GM12878 (cell line): ENCODE data around the gene MACROD2. TPM values are rescaled to one million over a fixed set of nuclear protein-coding genes. Genes with fewer than 3 reads are reported as not detected.

Source experiments
- ATAC-seq: fragments of 200-7000 bp; cut with Tn5 transposase; 3 replicates; pipeline ENCODE4 v1.9.1; 2020; ENCODE audit warnings: mild to moderate bottlenecking, moderate library complexity
- BruUV-seq: library from RNA; stranded (reverse); fragments of 400-500 nt; replicated peaks from 2 replicates; lab custom pipeline; 2021; lab: Mats Ljungman, UMichigan
- CTCF ChIA-PET: fragments of 300-600 bp; sonication (Branson Sonifier 250); formaldehyde crosslinking; extraction: SDS; loops from one replicate; lab custom pipeline; 2021; ENCODE audit warnings: inconsistent platforms; lab: Yijun Ruan, JAX
- POLR2A ChIA-PET: fragments of 350-600 bp; formaldehyde crosslinking; extraction: SDS; loops from one replicate; lab custom pipeline; 2021; ENCODE audit warnings: inconsistent platforms; lab: Charles Lee
- RAD21 ChIA-PET: fragments of 300-600 bp; sonication (Branson Sonifier 250); formaldehyde crosslinking; loops from one replicate; lab custom pipeline; 2023; ENCODE audit warnings: antibody characterized with exemption; ENCODE audit not compliant: unreplicated experiment; lab: Charles Lee
- SMC1A ChIA-PET: fragments of 300-600 bp; sonication (Branson Sonifier 250); formaldehyde crosslinking; loops from one replicate; lab custom pipeline; 2023; ENCODE audit not compliant: unreplicated experiment, uncharacterized antibody; lab: Charles Lee
- DNase-seq: peaks from one replicate; pipeline ENCODE4 v3.0.0-alpha.2; 2011; ENCODE audit warnings: low read depth, low spot score
- FAIRE-seq: peaks from 3 replicates; lab custom pipeline; 2011; peaks lifted over from hg19 to GRCh38; lab: Jason Lieb, UNC
- H2AFZ ChIP-seq: 2 replicates; pipeline ENCODE4 v1.6.0; 2011; ENCODE audit warnings: low read depth, low read length, control low read depth; ENCODE audit not compliant: control insufficient read depth
- H3K27ac ChIP-seq: 2 replicates; pipeline ENCODE4 v1.5.1; 2011; ENCODE audit warnings: control low read depth; ENCODE audit not compliant: control insufficient read depth, insufficient read depth
- H3K27me3 ChIP-seq, 2 experiments: replicated peaks in 1 of 2; 2 replicates each; pipeline versions ENCODE4 v1.6.0 to v1.6.1; 2011; ENCODE audit warnings: low read length in 1 of 2; ENCODE audit not compliant: control insufficient read depth in 2 of 2, insufficient read depth in 2 of 2
- H3K36me3 ChIP-seq, 2 experiments: 2 replicates each; pipeline ENCODE4 v1.5.1; 2011; ENCODE audit warnings: low read length in 1 of 2; ENCODE audit not compliant: control insufficient read depth in 2 of 2, insufficient read depth in 2 of 2
- H3K4me1 ChIP-seq: 2 replicates; pipeline ENCODE4 v1.6.1; 2011; ENCODE audit warnings: mild to moderate bottlenecking, low read length, moderate library complexity, mixed read lengths; ENCODE audit not compliant: control insufficient read depth, insufficient read depth
- H3K4me2 ChIP-seq: 2 replicates; pipeline ENCODE4 v1.6.0; 2011; ENCODE audit warnings: control low read depth; ENCODE audit not compliant: control insufficient read depth, insufficient read depth
- H3K4me3 ChIP-seq: fragments of 200-600 bp; sonication (generic); 2 replicates; pipeline ENCODE4 v1.5.1; 2016
- H3K79me2 ChIP-seq: 2 replicates; pipeline ENCODE4 v1.6.0; 2011; ENCODE audit warnings: low read length; ENCODE audit not compliant: control insufficient read depth, insufficient read depth
- H3K9ac ChIP-seq: 2 replicates; pipeline ENCODE4 v1.8.0; 2011; ENCODE audit warnings: low read length, control low read depth, mixed read lengths; ENCODE audit not compliant: control insufficient read depth, insufficient read depth
- H3K9me3 ChIP-seq: replicated peaks from 3 replicates; pipeline ENCODE4 v1.5.1; 2011; ENCODE audit warnings: mild to moderate bottlenecking, low read length; ENCODE audit not compliant: control insufficient read depth, insufficient read depth
- H4K20me1 ChIP-seq: 2 replicates; pipeline ENCODE4 v1.6.0; 2011; ENCODE audit not compliant: control insufficient read depth, insufficient read depth
- CREB1 ChIP-seq: IDR thresholded peaks from 2 replicates; pipeline ENCODE4 v1.6.1; 2012; ENCODE audit warnings: low read depth, mild to moderate bottlenecking, inconsistent platforms
- IRF4 ChIP-seq: IDR thresholded peaks from 2 replicates; pipeline ENCODE4 v1.6.1; 2011; ENCODE audit warnings: low read depth, low read length
- RFX5 ChIP-seq: IDR thresholded peaks from 2 replicates; pipeline ENCODE4 v1.6.1; 2011; ENCODE audit warnings: low read depth, low read length, improper control_type of control experiment
- SIN3A ChIP-seq: IDR thresholded peaks from 2 replicates; pipeline ENCODE4 v1.6.1; 2012; ENCODE audit warnings: low read depth, low read length, improper control_type of control experiment
- SMAD5 ChIP-seq: IDR thresholded peaks from 2 replicates; pipeline ENCODE4 v1.6.1; 2016; ENCODE audit warnings: antibody characterized with exemption, low read depth
- WGBS: methylation state at CpG from one replicate; pipeline ENCODE4 v1.1.6; 2016; ENCODE audit warnings: low lambda C conversion rate; ENCODE audit not compliant: insufficient replicate concordance, insufficient coverage; ENCODE audit errors: missing lambda C conversion rate; 5-methylcytosine and 5-hydroxymethylcytosine counted together
- in situ Hi-C: fragments of 300-500 bp; cut with MboI; formaldehyde crosslinking; loops from 9 replicates; pipeline ENCODE4 v1.14.3; 2018; ENCODE audit warnings: mixed read lengths
- intact Hi-C: fragments of 100-400 bp; cut with micrococcal nuclease; formaldehyde crosslinking; loops from one replicate; pipeline ENCODE4 v1.14.2; 2022; ENCODE audit not compliant: unreplicated experiment
- polyA plus RNA-seq, 11 experiments: library from polyadenylated mRNA; depleted of rRNA in 4 of 11; unstranded in 6 of 11; stranded (reverse) in 5 of 11; fragments of >200 nt; fragmentation: Nextera tagmentation in 4 of 11; fragmentation: Illumina TruSeq in 1 of 11; extraction: Ambion mirVana in 4 of 11; extraction: Trizol in 1 of 11; gene quantifications; 1 replicate in 1 of 11; 2 replicates in 10 of 11; pipeline versions ENCODE4 v1.2.1 to v1.2.3, GENCODE V29; 2011 to 2016; ENCODE audit warnings: inconsistent platforms in 2 of 11, missing spikeins in 2 of 11, low read depth in 1 of 11
- total RNA-seq, 4 experiments: library from RNA; depleted of rRNA in 3 of 4; stranded (reverse); fragments of >200 nt in 3 of 4; fragmentation: Illumina TruSeq in 1 of 4; extraction: Trizol in 1 of 4; gene quantifications; 2 replicates each; pipeline versions ENCODE4 v1.2.1 to v1.2.3, GENCODE V29; 2013 to 2021

Gene MACROD2
- total and polyA plus RNA-seq, 10 of the 15 experiments (the other 5 are each of a cell fraction or from before 2014, with no cell fraction given) = 1.1 to 21.5 (median 2.2) TPM

DNA sequence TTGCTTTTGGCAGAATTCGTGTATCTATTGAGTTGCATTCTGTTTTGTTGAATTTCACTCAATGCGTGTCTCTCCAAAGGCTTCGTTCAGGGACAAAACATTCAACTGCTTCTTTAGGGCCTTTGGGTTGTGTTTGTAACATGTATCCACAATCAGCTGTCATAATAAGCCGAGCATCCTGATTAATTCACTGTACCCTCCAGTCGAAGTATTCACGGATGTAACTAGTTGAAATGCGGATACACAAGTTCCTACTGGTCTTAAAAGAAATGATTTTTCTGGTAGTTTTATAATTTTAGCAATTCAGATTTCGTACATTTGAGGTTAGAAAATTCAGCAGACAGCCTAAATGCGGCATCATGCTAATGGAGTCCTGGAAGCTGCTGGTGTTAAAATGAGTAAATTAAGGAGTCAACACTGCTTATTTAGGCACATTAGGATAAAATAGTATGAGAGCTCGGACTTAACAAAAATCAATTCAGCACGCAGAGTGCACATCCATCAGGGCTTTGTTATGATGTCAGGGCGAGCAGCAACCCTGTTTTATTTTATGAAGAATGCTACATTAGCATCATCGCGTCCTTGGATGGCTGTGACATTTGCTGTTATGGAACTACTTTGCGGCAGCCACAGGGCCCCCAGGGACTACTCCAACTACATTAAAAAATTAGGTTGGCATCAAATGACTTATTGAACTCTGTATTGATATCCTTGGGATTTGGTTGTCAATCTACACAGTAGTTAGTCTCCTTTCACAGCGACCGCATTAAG lies 831.4 kb downstream of the MACROD2 start:
- BruUV-seq = no TSS peak
- H3K36me3 ChIP-seq = no peaks in the 10 kb centered on the region
- H3K9me3 ChIP-seq = no peaks in the 10 kb centered on the region

DNA sequence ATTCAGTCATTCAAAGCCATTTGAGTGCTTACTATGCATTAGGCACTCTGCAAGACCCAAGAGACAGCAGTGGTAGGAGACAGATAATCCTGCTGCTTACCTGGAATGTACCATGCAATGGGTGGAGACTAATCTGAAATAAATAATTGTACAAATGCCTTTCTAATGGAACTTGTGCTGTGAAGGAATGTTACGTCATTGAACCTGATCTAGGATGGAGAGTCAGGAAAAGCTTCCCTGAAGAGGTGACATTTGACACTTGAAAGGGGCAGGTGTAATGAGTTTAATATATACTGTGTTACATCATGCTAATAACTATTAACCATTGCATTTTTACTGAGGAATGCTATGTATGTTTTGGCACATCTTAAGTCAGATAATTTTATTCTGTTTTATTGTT lies 833.1 kb downstream of the MACROD2 start:
- Histone ChIP-seq H3K36me3 (no peaks in the 10 kb centered on the region), H3K4me2 (no peak overlapping the region), H3K4me3 (no peak overlapping the region), H3K79me2 (no peaks in the 10 kb centered on the region), H3K9ac (no peak overlapping the region), H3K27me3 (no peaks in the 10 kb centered on the region), H3K4me1 (peaks cover 37% of the 10 kb centered on the region), H2AFZ (no peak overlapping the region), H4K20me1 (no peaks in the 10 kb centered on the region), H3K9me3 (no peaks in the 10 kb centered on the region), H3K27ac (no peak overlapping the region)
- ChIA-PET POLR2A (no interaction called here), SMC1A (no interaction called here), CTCF (no interaction called here), RAD21 (no interaction called here)
- in situ Hi-C loops = no loop called here
- no peak for ATAC-seq
- DNase-seq = no peak
- BruUV-seq = no TSS peak
- WGBS = 96% methylated on average over 1 of the region's 1 CpG
- FAIRE-seq = no peak
- TF ChIP-seq RFX5 (no peak), CREB1 (no peak), SMAD5 (no peak)
- intact Hi-C loops = no loop called here

More for the DNA sequence above, 831.4 kb downstream of the MACROD2 start:
- H3K27me3 ChIP-seq = no peaks in the 10 kb centered on the region
- in situ Hi-C loops (no loop called here), intact Hi-C loops (no loop called here)
- no peak overlapping the region for H3K9ac ChIP-seq
- peaks cover 22% of the 10 kb centered on the region for H3K4me1 ChIP-seq
- H4K20me1 ChIP-seq = no peaks in the 10 kb centered on the region
- no peak for TF ChIP-seq SIN3A
- TF ChIP-seq IRF4 = no peak
- POLR2A ChIA-PET = no interaction called here
- no peak overlapping the region for H3K4me2 ChIP-seq
- FAIRE-seq (no peak), DNase-seq (no peak), ATAC-seq (no peak)
- CTCF ChIA-PET = no interaction called here
- no peak overlapping the region for H3K4me3 ChIP-seq
- H3K27ac ChIP-seq = no peak overlapping the region
- WGBS = 70% methylated on average over 17 of the region's 17 CpGs
- RAD21 ChIA-PET = no interaction called here
- no peak overlapping the region for H2AFZ ChIP-seq
- no peaks in the 10 kb centered on the region for H3K79me2 ChIP-seq
- SMC1A ChIA-PET = no interaction called here
